HK-2 (cell line): ENCODE measurements around the gene EDN1.

Experiments used
- DNase-seq: peaks from one replicate; pipeline ENCODE4 v3.0.0-alpha.2; 2018; ENCODE audit not compliant: unreplicated experiment

EDN1 gene

GRCh38 chr6:12270551-12271230 is 19.5 kb upstream of the EDN1 start:
- no peak for DNase-seq

GRCh38 chr6:12271594-12271993 is 18.6 kb upstream of the EDN1 start:
- no peak for DNase-seq

GRCh38 chr6:12271997-12272396 is 18.2 kb upstream of the EDN1 start:
- no peak for DNase-seq

GRCh38 chr6:12275107-12275506 is 15.1 kb upstream of the EDN1 start:
- DNase-seq = no peak

GRCh38 chr6:12276930-12277315 is 13.2 kb upstream of the EDN1 start:
- DNase-seq = no peak

- DNase-seq = no peak
Measured at GRCh38 chr6:12277386-12277785, 12.8 kb upstream of the EDN1 start.

- DNase-seq = no peak
Measured at GRCh38 chr6:12278915-12279314, 11.2 kb upstream of the EDN1 start.

GRCh38 chr6:12279322-12280091 is 10.7 kb upstream of the EDN1 start:
- DNase-seq = no peak

DNA sequence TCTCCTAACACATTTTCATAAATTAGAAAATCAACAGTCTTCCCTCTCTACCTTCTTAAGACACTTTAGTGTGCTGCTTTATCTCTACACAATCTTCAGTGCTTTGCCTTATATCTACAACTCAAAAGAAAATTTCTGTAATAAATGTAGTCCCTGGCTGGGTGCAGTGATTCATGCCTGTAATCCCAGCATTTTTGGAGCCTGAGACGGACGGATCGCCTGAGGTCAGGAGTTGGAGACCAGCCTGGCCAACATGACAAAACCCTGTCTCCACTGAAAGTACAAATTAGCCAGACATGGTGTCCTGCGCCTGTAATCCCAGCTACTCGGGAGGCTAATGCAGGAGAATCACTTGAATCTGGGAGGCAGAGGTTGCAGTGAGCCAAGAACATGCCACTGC is 9.7 kb upstream of the EDN1 start:
- no peak for DNase-seq

DNA sequence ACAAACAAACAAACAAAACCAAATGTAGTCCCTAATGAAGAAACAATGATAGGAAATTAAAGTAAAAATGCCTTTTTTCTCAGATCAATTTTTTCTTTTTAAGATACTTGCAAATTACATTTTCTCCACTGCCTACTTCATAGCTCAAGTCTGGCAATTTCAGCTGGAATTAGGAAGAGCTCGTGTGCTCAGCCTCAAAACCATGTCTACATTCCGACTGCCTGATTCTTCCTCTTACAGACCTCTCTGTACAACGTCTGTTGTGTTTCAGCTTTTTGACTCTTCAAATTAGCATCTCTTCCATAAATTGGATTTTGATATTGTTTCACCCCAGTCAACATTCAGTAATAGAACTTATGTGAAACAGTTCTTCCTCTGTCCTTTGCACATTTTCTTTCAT is 9.3 kb upstream of the EDN1 start:
- DNase-seq = no peak

DNA sequence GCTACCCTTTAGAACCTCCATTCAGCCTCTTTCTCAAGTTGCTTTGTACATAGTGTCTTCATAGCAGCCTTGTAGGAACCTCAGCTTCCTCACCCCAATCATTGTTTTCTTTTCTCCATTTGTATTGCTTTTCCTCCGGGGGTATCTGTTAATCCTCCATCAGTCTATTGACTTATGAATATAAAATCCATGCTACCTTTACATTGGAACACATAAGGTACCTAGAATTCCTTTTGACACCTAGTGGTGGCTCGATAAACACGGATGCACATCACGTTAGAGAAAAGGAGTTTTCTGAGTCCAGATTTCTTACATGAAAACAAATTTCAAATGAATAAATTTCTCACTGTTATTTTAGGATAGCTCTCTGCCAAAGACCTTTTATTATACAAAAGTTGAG is 6.3 kb upstream of the EDN1 start:
- no peak for DNase-seq

DNA sequence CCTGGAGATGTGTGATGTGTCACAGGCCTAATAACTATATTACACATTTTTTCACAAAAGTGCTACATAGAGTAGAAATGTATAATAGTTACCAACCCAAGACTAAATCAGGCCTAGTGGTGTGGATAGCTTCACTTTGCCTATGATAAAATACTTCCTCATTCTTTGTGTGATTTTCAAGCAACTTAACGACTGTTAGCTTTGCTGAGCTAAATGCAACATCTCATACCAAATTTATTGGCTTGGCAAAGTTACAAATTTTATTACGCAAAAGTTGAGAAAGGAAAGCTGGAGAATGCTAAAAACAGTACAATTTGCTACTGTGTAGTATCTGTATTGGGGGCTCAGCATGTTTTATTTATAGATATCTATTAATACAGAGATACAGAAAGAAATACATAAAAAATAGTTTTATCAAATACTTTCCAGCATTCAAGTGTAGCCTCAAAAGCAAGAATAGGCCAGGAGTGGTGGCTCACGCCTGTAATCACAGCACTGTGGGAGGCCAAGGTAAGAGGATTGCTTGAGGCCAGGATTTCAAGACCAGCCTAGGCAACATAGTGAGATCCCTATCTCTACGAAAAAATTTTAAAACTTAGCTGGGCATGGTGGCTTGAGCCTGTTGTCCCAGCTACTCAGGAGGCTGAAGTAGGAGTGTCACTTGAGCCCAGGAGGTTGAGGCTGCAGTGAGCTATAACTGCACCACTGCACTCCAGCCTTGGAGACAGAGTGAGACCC is 3.6 kb upstream of the EDN1 start:
- DNase-seq = no peak

GRCh38 chr6:12288211-12288618 is 1.9 kb upstream of the EDN1 start:
- DNase-seq = no peak

- DNase-seq = no peak
Measured at GRCh38 chr6:12288914-12289313, 1.2 kb upstream of the EDN1 start.

DNA sequence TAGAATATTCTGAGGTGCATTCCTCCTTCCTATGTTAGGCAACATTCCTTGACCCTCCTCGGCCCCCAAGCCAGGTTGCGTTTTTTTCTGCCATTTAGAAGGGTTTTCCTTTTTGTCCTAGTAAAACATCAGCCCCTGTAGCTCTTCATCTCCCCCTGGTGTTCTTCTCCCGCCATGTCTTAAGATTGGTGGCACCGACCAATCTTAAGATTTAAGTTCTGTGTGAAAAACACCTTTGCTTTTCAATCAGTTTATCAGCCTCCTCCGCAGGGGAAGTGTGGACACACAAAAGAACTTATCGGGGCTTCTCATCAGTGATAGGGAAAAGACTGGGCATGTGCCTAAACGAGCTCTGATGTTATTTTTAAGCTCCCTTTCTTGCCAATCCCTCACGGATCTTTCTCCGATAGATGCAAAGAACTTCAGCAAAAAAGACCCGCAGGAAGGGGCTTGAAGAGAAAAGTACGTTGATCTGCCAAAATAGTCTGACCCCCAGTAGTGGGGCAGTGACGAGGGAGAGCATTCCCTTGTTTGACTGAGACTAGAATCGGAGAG is 719 bp upstream of the EDN1 start:
- DNase-seq = peak; percentile 61

GRCh38 chr6:12291071-12291838 is 1.1 kb downstream of the EDN1 start:
- DNase-seq = no peak

DNA sequence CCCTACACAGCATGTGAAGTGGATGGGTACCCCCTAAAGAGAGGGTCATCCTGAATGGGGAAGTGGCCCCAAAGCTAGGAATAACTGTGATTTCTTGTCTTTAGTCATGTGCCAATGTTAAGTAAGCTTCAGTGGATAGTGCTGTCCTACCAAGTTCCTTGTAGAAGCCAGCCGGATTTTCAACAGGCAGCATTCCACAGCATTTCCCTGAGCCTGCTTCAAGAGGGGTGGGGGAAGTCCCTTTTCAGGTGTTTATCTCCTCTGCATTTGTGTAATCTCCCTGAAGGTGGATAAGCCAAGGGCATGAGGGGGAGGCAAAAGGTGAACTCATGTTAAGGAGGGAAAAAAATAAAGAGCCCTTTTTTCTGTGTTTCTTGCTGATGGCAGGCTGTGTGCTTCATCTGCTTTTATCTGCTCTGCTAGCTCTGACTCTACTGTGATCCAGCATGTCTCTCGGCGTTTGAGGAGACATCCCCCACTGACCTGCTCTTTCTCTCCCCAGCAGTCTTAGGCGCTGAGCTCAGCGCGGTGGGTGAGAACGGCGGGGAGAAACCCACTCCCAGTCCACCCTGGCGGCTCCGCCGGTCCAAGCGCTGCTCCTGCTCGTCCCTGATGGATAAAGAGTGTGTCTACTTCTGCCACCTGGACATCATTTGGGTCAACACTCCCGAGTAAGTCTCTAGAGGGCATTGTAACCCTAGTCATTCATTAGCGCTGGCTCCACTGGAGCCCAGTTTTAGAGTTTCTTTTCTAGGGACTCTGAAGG is 1.9 kb downstream of the EDN1 start:
- DNase-seq = no peak

DNA sequence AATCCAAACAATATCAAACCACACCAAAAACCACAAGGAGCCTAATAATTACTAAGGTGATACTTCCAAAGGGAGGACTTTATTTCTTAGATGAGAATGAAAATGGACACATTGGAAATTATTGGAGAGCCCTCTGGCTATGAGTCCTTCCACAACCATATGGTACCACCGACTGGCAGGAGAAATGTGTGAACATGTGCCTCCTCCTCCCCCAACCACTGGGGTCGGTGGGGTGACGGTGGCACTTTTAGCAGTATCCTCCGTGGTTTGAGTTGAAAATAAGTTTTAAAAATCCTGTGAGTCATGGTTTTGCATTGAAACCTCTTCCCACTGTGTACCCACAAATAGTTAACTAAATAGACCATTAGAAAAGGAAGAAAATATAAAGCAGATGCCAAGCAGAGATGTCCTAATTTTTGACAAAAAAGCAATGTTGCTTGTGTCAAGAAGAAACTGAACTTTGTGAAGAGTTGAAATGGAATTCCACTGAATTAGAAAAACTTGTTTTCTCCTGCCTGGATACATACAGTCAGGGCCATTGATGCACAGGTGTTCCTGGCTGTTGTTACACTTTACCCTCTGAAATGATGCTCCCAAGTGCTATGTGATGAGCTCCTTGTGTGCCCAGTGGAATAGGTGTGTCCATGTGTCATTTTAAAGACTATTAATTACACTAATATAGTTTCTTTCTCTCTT is 3.2 kb downstream of the EDN1 start:
- no peak for DNase-seq

- no peak for DNase-seq
Measured at GRCh38 chr6:12293931-12294807, 4.0 kb downstream of the EDN1 start.
